T-helper 17 cell (primary cell): ENCODE data around the gene PEDS1. TPM values are rescaled to one million over a fixed set of nuclear protein-coding genes. Genes with fewer than 3 reads are reported as not detected.
A peak's percentile ranks its signal among the peaks of the same experiment; 100 is the strongest.
"Not testable (repeated sequence)": the region's sequence is repeated elsewhere in the genome, so short reads cannot be mapped to it uniquely, and the experiment has no call there.

Source experiments
- ATAC-seq: fragments of 150-1000 bp; cut with Tn5 transposase; 2 replicates; pipeline ENCODE4 v1.10.0; 2021; ENCODE audit warnings: mild to moderate bottlenecking, moderate library complexity
- DNase-seq, 3 donors: peaks; one replicate each; pipeline versions ENCODE4 v3.0.0 to v3.0.0-alpha.2; 2020 to 2021
- H3K9me3 ChIP-seq: one replicate; pipeline ENCODE4 v1.7.0; 2013; ENCODE audit warnings: low read length, mild to moderate bottlenecking; ENCODE audit not compliant: control insufficient read depth, poor library complexity, severe bottlenecking
- H3K27ac Mint-ChIP-seq: one replicate; pipeline ENCODE4 v1.8.0; 2022; ENCODE audit warnings: mild to moderate bottlenecking, moderate library complexity, mixed read lengths
- H3K27me3 Mint-ChIP-seq: one replicate; pipeline ENCODE4 v1.8.0; 2022; ENCODE audit warnings: mixed read lengths
- H3K36me3 Mint-ChIP-seq: one replicate; pipeline ENCODE4 v1.8.0; 2022; ENCODE audit warnings: low read depth, mixed read lengths
- H3K4me1 Mint-ChIP-seq: one replicate; pipeline ENCODE4 v1.8.0; 2022; ENCODE audit warnings: mild to moderate bottlenecking, mixed read lengths
- H3K4me3 Mint-ChIP-seq: one replicate; pipeline ENCODE4 v1.8.0; 2022; ENCODE audit warnings: mild to moderate bottlenecking, moderate library complexity, mixed read lengths
- total RNA-seq, 4 donors: library from RNA in 2 of 4; stranded (reverse) in 2 of 4; gene quantifications; one replicate each; pipeline ENCODE4 v1.2.3 and lab custom pipeline; 2022 to 2026

PEDS1 gene
- total RNA-seq (10 to 100 TPM; 14.3 to 22.6 TPM), total RNA-seq (lab: John Stamatoyannopoulos, UW) (23.3 to 28.2 reads per million in 2 donors)

DNA sequence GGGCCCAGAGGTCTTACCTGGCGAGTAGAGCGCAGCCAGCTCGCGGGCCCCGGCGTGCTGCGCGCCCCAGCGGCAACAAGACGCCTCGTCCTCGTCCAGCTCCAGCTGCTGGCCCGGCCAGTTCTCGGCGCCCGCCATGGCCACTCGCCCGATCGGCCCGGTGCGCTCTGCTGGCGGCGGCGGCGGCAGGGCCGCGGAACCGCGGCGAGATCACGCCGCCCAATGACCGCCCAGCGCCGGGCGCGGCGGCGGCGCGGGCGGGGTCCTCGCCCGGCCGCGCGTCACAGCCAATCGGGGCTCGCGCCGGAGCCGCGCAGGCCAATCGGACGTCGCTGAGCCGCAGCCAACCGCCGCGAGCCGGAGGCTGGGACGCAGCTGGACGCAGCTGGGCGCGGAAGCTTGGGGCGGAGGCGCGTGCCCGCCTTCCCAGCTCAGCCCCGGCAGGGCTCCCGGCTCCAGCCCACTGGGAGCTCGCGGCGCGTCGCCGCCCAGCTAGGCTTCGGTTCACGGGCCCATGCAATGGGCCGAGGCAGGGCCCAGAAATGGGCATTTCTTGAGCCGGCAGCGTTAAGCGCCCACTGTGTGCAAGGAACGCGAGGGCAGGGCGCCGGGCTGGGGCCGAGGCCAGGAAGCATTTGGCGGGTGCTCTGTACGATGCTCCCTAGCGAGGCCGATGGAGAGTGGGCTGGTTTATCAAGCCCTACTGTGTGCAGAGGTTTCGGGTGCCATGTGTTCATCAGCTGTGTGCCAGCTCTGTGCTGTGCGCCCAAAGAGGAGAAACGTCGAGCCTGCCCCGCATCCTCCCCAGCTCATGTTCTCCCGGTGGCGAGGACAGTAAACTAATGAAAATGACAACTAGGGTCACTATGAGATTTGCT is at the start of gene PEDS1:
Gene PEDS1 (minus strand): TSS at position 224 of the 878 bp plus-strand sequence. CDS start 86 bp downstream, at position 138.
- DNase-seq (peak; percentile 61 to 81 (median 78)), ATAC-seq (peak; percentile 98)
- H3K27me3 Mint-ChIP-seq: no peaks in the 10 kb centered on the region
- H3K27ac Mint-ChIP-seq: peak within 1 kb of the TSS; percentile 97
- no peaks in the 10 kb centered on the region for H3K36me3 Mint-ChIP-seq
- H3K9me3 ChIP-seq: no peaks in the 10 kb centered on the region
- H3K4me3 Mint-ChIP-seq: peak within 1 kb of the TSS; percentile 95
- peaks cover 41% of the 10 kb centered on the region for H3K4me1 Mint-ChIP-seq

DNA sequence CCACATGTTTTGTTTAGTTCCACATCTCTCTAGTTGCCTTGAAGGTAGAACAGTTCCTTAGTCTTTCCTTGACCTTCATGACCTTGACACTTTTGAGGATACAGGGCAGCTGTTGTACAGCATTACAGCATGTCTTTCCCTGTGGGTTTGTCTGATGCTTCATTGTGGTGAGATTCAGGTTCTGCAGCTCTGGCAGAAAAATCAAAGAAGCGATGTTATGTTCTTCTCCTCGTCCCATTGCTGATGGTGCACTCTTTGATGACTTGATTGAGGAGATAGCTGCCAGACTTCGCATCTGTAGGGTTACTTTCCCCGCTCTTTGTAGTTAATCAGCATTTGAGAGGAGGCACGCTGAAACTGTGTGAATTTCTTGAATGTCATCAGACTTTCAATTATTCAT is 49.2 kb upstream of the PEDS1 start:
- Mint-ChIP-seq H3K27ac (no peak overlapping the region), H3K27me3 (no peaks in the 10 kb centered on the region), H3K4me1 (peaks cover 3% of the 10 kb centered on the region), H3K36me3 (no peaks in the 10 kb centered on the region), H3K4me3 (no peak overlapping the region)
- ATAC-seq (no peak), DNase-seq (no peak)
- no peaks in the 10 kb centered on the region for H3K9me3 ChIP-seq

DNA sequence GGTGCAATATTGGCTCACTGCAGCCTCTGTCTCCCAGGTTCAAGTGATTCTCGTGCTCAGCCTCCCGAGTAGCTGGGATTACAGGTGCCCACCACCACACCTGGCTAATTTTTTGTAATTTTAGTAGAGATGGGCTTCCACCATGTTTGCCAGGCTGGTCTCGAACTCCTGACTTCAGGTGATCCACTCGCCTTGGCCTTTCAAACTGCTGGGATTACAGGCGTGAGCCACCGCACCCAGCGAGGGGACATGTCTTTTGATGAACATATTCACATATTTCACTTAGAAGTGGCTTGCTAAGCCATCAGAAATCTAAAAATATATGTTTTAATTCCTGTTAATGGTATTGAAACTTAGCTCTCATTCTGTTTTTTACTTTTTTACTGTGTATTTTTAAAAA is 48.2 kb upstream of the PEDS1 start:
- not testable (repeated sequence) for H3K36me3 Mint-ChIP-seq, H3K27ac Mint-ChIP-seq, H3K4me1 Mint-ChIP-seq, DNase-seq, ATAC-seq, H3K9me3 ChIP-seq, H3K27me3 Mint-ChIP-seq, H3K4me3 Mint-ChIP-seq

GRCh38 chr20:50200482-50201104 is 47.1 kb upstream of the PEDS1 start:
- no peaks in the 10 kb centered on the region for H3K9me3 ChIP-seq
- Mint-ChIP-seq H3K4me3 (no peak overlapping the region), H3K36me3 (no peaks in the 10 kb centered on the region), H3K4me1 (peaks cover 7% of the 10 kb centered on the region), H3K27ac (peak overlapping the region; percentile 19), H3K27me3 (no peaks in the 10 kb centered on the region)
- ATAC-seq (no peak), DNase-seq (no peak)

DNA sequence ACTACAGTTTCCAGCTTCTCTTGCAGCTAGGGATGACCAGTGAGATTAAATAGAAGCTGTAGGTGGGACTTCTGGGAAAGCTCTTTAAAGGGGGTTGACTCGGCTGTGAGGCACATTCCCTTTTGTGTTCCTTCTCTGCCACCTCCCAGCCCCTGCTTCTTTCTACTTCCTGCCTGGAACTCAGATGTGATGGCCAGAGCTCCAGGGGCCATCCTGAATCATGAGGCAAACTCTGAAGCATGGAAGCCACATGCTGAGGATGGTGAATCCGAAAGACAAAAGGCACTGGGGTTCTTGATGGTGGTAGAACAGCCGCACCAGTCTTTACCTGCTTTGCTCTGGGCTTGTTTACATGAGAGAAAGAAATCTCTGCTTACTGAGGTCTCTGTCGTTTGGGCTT is 46.2 kb upstream of the PEDS1 start:
- peak overlapping the region; percentile 19 for H3K27ac Mint-ChIP-seq

DNA sequence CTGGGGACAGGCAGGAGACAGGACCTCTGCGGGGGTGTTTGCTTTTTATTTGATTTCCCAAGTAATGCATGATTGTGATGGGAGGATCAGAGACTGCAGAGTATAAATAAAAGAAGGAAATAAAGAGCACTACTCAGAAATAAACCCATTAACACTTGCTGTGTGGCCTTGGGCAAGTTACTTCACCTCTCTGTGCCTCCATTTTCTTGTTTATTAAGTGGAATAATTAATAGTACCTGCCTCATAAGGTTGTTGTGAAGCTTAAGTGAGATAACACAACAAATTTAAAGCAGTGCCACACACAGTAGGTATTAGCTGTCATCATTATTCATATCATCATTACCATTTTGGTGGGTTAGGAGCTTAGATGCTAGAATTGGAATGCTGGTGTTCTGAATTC is 45.2 kb upstream of the PEDS1 start:
- no peak for DNase-seq
- ATAC-seq: no peak
- Mint-ChIP-seq H3K4me1 (peaks cover 13% of the 10 kb centered on the region), H3K4me3 (no peak overlapping the region), H3K27ac (no peak overlapping the region), H3K36me3 (no peaks in the 10 kb centered on the region), H3K27me3 (no peaks in the 10 kb centered on the region)
- H3K9me3 ChIP-seq: no peaks in the 10 kb centered on the region

More for the DNA sequence above, 46.2 kb upstream of the PEDS1 start:
- Mint-ChIP-seq H3K36me3 (no peaks in the 10 kb centered on the region), H3K4me1 (peaks cover 12% of the 10 kb centered on the region), H3K27me3 (no peaks in the 10 kb centered on the region), H3K4me3 (no peak overlapping the region)
- DNase-seq: no peak
- ATAC-seq: no peak
- H3K9me3 ChIP-seq: no peaks in the 10 kb centered on the region

DNA sequence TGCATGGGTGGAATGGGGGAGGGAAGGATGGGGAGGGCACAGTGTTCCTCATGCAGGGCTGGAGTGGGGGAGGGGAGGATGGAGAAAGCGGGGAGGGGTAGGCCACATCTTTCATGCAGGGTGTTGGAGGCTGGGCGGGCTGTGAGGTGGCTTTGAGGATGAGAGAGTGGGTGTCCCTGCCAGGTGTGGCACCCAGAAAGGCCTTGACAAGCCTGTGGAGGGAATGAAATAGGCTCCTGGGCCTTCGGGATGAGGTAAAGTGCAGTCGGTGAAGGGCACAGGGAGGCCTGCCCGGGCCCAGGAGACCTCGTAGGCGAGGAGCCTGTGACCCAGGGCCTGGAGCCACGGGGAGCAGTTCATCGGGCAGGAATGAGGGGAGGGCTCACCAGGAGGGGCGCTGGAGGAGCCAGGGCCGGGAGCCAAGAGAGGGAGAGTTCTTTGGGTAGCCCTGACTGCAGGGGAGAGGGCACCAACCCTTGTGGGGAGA is 44.7 kb upstream of the PEDS1 start:
- peaks cover 18% of the 10 kb centered on the region for H3K4me1 Mint-ChIP-seq
- no peak for DNase-seq

DNA sequence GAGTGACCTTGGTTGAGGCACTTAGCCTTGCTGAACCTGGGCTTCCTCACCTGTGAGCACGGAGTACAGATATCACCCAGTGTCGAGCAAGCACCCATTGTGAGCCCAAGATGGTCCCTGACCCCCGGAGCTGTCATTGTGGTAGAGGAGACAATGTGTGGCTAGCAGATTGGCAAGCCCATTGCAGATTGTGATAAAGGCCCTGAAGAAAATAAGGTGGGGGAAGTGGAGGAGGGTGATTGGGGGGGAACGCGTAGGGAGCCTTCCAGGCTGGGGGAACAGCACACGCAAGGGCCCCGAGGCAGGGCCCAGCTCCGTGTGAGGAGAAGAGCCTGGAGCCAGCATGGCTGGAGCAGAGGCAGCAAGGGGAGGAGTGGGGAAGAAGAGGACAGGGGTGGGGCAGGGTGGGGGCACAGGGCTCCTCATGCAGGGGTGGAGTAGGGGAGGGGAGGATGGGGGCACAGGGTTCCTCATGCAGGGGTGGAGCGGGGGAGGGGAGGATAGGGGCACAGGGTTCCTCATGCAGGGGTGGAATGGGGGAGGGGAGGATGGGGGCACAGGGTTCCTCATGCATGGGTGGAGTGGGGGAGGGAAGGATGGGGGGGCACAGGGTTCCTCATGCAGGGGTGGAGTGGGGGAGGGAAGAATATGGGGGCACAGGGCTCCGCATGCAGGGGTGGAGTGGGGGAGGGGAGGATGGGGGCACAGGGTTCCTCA is 44.1 kb upstream of the PEDS1 start:
- Mint-ChIP-seq H3K4me3 (no peak overlapping the region), H3K27me3 (no peaks in the 10 kb centered on the region), H3K4me1 (peaks cover 22% of the 10 kb centered on the region), H3K27ac (no peak overlapping the region), H3K36me3 (no peaks in the 10 kb centered on the region)
- H3K9me3 ChIP-seq: no peaks in the 10 kb centered on the region
- no peak for DNase-seq
- no peak for ATAC-seq

More for the DNA sequence above, 44.7 kb upstream of the PEDS1 start:
- Mint-ChIP-seq H3K27me3 (no peaks in the 10 kb centered on the region), H3K27ac (no peak overlapping the region), H3K36me3 (no peaks in the 10 kb centered on the region), H3K4me3 (no peak overlapping the region)
- no peaks in the 10 kb centered on the region for H3K9me3 ChIP-seq
- no peak for ATAC-seq

DNA sequence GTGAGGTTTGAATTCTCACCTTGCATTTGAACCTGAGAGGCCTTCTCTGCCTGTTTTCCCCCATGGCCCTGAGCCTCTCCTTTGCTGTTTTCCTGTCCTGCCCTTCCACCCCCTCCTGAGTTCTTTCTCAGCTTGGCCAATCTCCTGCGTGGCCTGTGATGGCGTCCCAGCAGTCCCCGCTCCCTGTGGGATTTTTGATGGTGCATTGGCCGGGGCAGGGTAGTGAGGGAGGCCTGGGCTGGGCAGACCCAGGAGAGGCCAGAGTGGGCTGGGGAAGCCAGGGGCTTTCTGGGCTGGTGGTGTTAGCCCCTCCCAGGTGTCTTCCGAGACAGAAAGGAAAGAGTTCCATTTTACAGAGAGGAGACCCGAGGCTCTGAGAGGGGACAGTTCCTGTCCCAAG is 43.4 kb upstream of the PEDS1 start:
- ATAC-seq (no peak), DNase-seq (no peak)
- Mint-ChIP-seq H3K27ac (no peak overlapping the region), H3K36me3 (no peaks in the 10 kb centered on the region), H3K4me1 (peaks cover 27% of the 10 kb centered on the region), H3K27me3 (no peaks in the 10 kb centered on the region), H3K4me3 (no peak overlapping the region)
- H3K9me3 ChIP-seq: no peaks in the 10 kb centered on the region

DNA sequence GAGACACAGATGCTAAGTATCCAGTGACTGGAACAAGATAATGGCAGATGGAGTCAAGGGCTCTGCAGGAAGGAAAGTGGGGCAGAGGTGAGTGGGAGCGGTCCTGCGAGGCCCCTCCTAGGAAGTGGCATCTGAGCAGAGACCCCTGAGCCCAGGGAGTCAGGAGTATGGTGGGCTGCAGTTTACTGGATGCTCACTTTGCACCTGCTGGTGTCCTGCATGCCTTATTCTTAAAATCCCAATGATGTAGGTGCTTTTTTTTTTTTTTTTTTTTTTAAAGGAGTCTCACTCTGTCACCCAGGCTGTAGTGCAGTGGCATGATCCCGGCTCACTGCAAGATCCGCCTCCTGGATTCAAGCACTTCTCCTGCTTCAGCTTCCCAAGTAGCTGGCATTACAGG is 42.7 kb upstream of the PEDS1 start:
- DNase-seq: no peak
- peaks cover 27% of the 10 kb centered on the region for H3K4me1 Mint-ChIP-seq
- H3K36me3 Mint-ChIP-seq: no peaks in the 10 kb centered on the region
- ATAC-seq: no peak
- no peak overlapping the region for H3K4me3 Mint-ChIP-seq
- no peaks in the 10 kb centered on the region for H3K27me3 Mint-ChIP-seq
- H3K27ac Mint-ChIP-seq: no peak overlapping the region
- H3K9me3 ChIP-seq: no peaks in the 10 kb centered on the region

GRCh38 chr20:50195524-50196120 is 42.1 kb upstream of the PEDS1 start:
- DNase-seq: no peak
- no peak overlapping the region for H3K27ac Mint-ChIP-seq

DNA sequence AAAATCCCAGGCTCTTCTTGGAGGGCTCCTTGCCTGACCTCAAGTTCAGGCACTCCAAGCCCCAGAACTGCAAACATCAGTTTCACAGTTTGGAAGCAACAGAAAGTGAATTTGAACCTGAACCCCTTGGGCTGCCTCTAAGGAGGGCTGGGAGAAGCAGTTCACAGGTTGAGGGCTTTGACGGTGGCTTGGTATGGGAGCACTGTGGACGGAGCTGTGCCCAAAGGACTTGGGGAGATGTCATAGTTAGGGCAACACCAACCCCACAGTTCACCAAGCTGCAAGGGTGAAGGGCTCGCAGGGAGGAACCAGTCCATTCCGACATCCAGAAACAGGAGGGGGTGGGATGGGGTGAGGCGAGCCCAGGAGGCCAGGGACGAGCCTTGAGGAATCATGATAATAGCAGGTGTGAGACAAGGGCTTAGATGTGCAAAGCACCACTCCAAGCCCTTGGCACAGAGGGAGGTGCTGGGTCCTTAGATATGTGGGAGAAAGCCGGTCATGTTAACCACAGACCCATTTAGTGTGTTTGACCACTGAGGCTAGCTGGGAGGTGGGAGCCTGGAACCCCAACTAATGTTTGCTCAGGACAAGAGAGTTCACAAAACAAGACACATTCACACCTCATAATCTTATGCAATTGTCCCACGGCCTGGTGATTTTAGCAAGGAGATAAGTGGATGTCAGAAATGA is 41.5 kb upstream of the PEDS1 start:
- Mint-ChIP-seq H3K27ac (peak overlapping the region; percentile 14), H3K4me1 (peaks cover 27% of the 10 kb centered on the region), H3K4me3 (peak overlapping the region; percentile 5), H3K36me3 (no peaks in the 10 kb centered on the region), H3K27me3 (no peaks in the 10 kb centered on the region)
- DNase-seq (no peak), ATAC-seq (no peak)
- H3K9me3 ChIP-seq: no peaks in the 10 kb centered on the region

More at GRCh38 chr20:50195524-50196120, 42.1 kb upstream of the PEDS1 start:
- Mint-ChIP-seq H3K27me3 (no peaks in the 10 kb centered on the region), H3K4me1 (peaks cover 27% of the 10 kb centered on the region), H3K36me3 (no peaks in the 10 kb centered on the region), H3K4me3 (no peak overlapping the region)
- H3K9me3 ChIP-seq: no peaks in the 10 kb centered on the region
- no peak for ATAC-seq
